B cell (primary cell): ENCODE measurements around the gene NSUN7. TPM values are rescaled to one million over a fixed set of nuclear protein-coding genes. Genes with fewer than 3 reads are reported as not detected.

Source experiments
- ATAC-seq: fragments of 200-7000 bp; cut with Tn5 transposase; one replicate; pipeline ENCODE4 v1.10.0; 2021; ENCODE audit warnings: low read depth, mild to moderate bottlenecking, moderate number of reproducible peaks, moderate library complexity
- CTCF ChIA-PET: fragments of 350-600 bp; sonication (Branson Sonifier 250); formaldehyde crosslinking; loops from one replicate; lab custom pipeline; 2021; ENCODE audit warnings: antibody characterized with exemption, inconsistent platforms; lab: Charles Lee
- POLR2A ChIA-PET: fragments of 350-600 bp; sonication (Branson Sonifier 250); formaldehyde crosslinking; loops from one replicate; lab custom pipeline; 2021; ENCODE audit warnings: antibody characterized with exemption; lab: Charles Lee
- DNase-seq: peaks from one replicate; pipeline ENCODE4 v3.0.0; 2013
- H2AFZ ChIP-seq: 2 replicates; pipeline ENCODE4 v1.6.1; 2012; ENCODE audit warnings: mild to moderate bottlenecking, low read depth, low read length; ENCODE audit not compliant: insufficient read depth, poor library complexity, severe bottlenecking
- H3K27ac ChIP-seq, 2 donors: 1 replicate in 1 of 2; 2 replicates in 1 of 2; pipeline ENCODE4 v1.5.1; 2012 to 2013; ENCODE audit warnings: low read length in 2 of 2, mild to moderate bottlenecking in 2 of 2, moderate library complexity in 1 of 2
- H3K27me3 ChIP-seq, 4 experiments: fragments of 200-600 bp in 1 of 4; sonication (generic) in 1 of 4; replicated peaks in 1 of 4; 1 replicate in 2 of 4; 2 replicates in 2 of 4; pipeline versions ENCODE4 v1.6.1 to v1.7.0; 2013 to 2016; ENCODE audit warnings: low read length in 3 of 4, mild to moderate bottlenecking in 2 of 4, mixed read lengths in 1 of 4, moderate library complexity in 1 of 4; ENCODE audit not compliant: insufficient read depth in 4 of 4, control insufficient read depth in 3 of 4; ENCODE audit errors: control extremely low read depth in 1 of 4
- H3K36me3 ChIP-seq, 2 experiments: replicated peaks in 1 of 2; 1 replicate in 1 of 2; 2 replicates in 1 of 2; pipeline versions ENCODE4 v1.6.1 to v1.7.1; 2013; ENCODE audit warnings: low read length in 1 of 2; ENCODE audit not compliant: insufficient read depth in 2 of 2, control insufficient read depth in 1 of 2; ENCODE audit errors: control extremely low read depth in 1 of 2, extremely low read depth in 1 of 2
- H3K4me1 ChIP-seq, 2 donors: fragments of 200-600 bp in 1 of 2; sonication (generic) in 1 of 2; 1 replicate in 1 of 2; 2 replicates in 1 of 2; pipeline versions ENCODE4 v1.5.1 to v1.6.1; 2013 to 2017; ENCODE audit warnings: low read length in 2 of 2; ENCODE audit not compliant: control insufficient read depth in 2 of 2, insufficient read depth in 2 of 2
- H3K4me2 ChIP-seq: replicated peaks from 2 replicates; pipeline ENCODE3; 2012; ENCODE audit warnings: mild to moderate bottlenecking, low read depth, low read length; ENCODE audit not compliant: poor library complexity, severe bottlenecking
- H3K4me3 ChIP-seq, 5 experiments: fragments of 200-600 bp in 1 of 5; sonication (generic) in 1 of 5; 1 replicate in 3 of 5; 2 replicates in 2 of 5; pipeline versions ENCODE4 v1.5.1 to v1.7.0; 2011 to 2016; ENCODE audit warnings: low read length in 4 of 5, mild to moderate bottlenecking in 4 of 5, low read depth in 2 of 5, control low read depth in 1 of 5, moderate library complexity in 1 of 5; ENCODE audit not compliant: insufficient read depth in 1 of 5; ENCODE audit errors: control extremely low read depth in 1 of 5, extremely low read depth in 1 of 5
- H3K79me2 ChIP-seq: fragments of 200-600 bp; sonication (generic); one replicate; pipeline ENCODE4 v1.6.0; 2016; ENCODE audit warnings: low read length; ENCODE audit not compliant: control insufficient read depth, insufficient read depth
- H3K9ac ChIP-seq: fragments of 200-600 bp; sonication (generic); 2 replicates; pipeline ENCODE4 v1.6.1; 2017; ENCODE audit warnings: mild to moderate bottlenecking, low read length, moderate library complexity
- H3K9me3 ChIP-seq, 3 donors: one replicate each; pipeline versions ENCODE4 v1.6.1 to v1.7.1; 2013; ENCODE audit warnings: low read length in 2 of 3; ENCODE audit not compliant: control insufficient read depth in 2 of 3, insufficient read depth in 1 of 3; ENCODE audit errors: control extremely low read depth in 1 of 3
- H4K20me1 ChIP-seq: 2 replicates; pipeline ENCODE4 v1.6.0; 2012; ENCODE audit warnings: mild to moderate bottlenecking, low read length; ENCODE audit not compliant: insufficient read depth, control insufficient read depth, poor library complexity, severe bottlenecking
- H3K27ac Mint-ChIP-seq: one replicate; pipeline ENCODE4 v1.8.0; 2021; ENCODE audit warnings: mixed read lengths
- H3K27me3 Mint-ChIP-seq: one replicate; pipeline ENCODE4 v1.8.0; 2021; ENCODE audit warnings: mixed read lengths
- H3K4me1 Mint-ChIP-seq: one replicate; pipeline ENCODE4 v1.8.0; 2021; ENCODE audit warnings: mixed read lengths
- H3K4me3 Mint-ChIP-seq: one replicate; pipeline ENCODE4 v1.8.0; 2021; ENCODE audit warnings: mixed read lengths
- H3K9me3 Mint-ChIP-seq: one replicate; pipeline ENCODE4 v1.8.0; 2022; ENCODE audit warnings: mixed read lengths; ENCODE audit not compliant: insufficient read depth
- EZH2 ChIP-seq: IDR thresholded peaks from 2 replicates; pipeline ENCODE4 v1.6.1; 2012; ENCODE audit warnings: borderline replicate concordance, low read depth, mild to moderate bottlenecking, moderate library complexity, low read length; ENCODE audit not compliant: insufficient read depth, poor library complexity, severe bottlenecking
- WGBS: methylation state at CpG from one replicate; pipeline ENCODE4 v1.1.5; 2013; ENCODE audit warnings: missing lambda C conversion rate; ENCODE audit not compliant: insufficient coverage; 5-methylcytosine and 5-hydroxymethylcytosine counted together
- intact Hi-C: fragments of 100-400 bp; cut with micrococcal nuclease; formaldehyde crosslinking; loops from one replicate; pipeline ENCODE4 v1.10.0; 2022
- polyA plus RNA-seq: library from polyadenylated mRNA; depleted of rRNA; stranded (reverse); fragments of >200 nt; gene quantifications from 2 replicates; pipeline ENCODE4 v1.2.3, GENCODE V29; 2012
- total RNA-seq, 2 donors: library from RNA; stranded (reverse); fragments of 120-200 nt in 1 of 2; gene quantifications; 1 replicate in 1 of 2; 2 replicates in 1 of 2; pipeline versions ENCODE4 v1.2.3 to v1.2.4, GENCODE V29; 2013 to 2022
- TF ChIP-seq, protein P1 (sequence below): fragments of 200-600 bp; IDR thresholded peaks from one replicate; pipeline ENCODE4 v1.8.0; 2022; ENCODE audit warnings: antibody characterized with exemption, mild to moderate bottlenecking

The NSUN7 gene
- total and polyA plus RNA-seq, 2 donors (not counting 1 experiment from before 2014, with no cell fraction given) = 0.75 to 29.8 TPM

DNA sequence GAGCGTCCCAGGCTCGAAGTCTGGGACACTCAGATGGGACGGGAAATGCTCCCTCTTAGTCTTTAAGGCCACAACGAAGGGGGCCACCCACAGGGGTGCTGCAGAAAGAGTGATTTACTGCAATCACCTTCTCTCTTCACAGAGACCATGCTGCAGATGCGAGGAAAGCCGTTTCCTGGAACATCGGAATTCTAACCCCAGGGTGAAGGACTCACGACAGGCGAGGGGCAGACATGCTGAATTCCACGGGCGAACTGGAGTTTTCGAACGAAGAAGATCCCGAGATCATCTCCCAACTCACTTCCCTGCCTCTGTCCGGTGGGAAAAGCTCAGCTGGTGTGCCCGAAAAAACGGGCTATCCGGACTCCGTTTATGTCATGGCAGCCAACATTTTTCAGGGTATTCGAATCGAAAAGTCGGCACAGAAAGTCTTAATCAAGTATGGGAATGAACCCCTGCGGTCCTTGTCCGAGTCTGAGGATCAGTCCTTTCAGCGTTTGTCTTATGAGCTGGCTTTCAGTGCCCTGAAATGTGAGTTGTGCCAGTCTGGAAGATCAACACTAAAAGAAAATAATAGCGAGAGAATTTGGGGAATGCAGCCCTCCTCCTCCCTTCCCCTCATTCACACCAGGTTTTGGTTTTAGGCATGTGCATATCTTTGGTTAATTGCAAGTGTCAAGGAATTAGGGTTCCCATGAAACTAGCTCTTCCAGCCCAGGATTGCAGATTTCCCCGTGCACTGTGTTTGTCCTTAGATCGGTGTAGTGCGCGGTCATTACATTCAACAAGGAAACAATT, 905 bp downstream of the NSUN7 start:
- Mint-ChIP-seq H3K27me3 (peaks cover 24% of the 10 kb centered on the region), H3K4me1 (peaks cover 12% of the 10 kb centered on the region), H3K9me3 (peaks cover 3% of the 10 kb centered on the region), H3K4me3 (peak overlapping the region; percentile 83), H3K27ac (peak overlapping the region; percentile 76)
- ATAC-seq (no peak), DNase-seq (no peak)
- Histone ChIP-seq H3K36me3 (no peaks in the 10 kb centered on the region), H3K27ac (no peak overlapping the region), H3K4me1 (peaks cover 6 to 18% of the 10 kb centered on the region in 2 donors), H3K9ac (peak overlapping the region; percentile 70), H3K4me2 (peak overlapping the region; percentile 97), H4K20me1 (no peaks in the 10 kb centered on the region), H3K4me3 (peak overlapping the region; percentile 49 to 74 (median 61)), H3K27me3 (peaks cover 0 to 24% (median 10%) of the 10 kb centered on the region in 4 experiments), H2AFZ (peak overlapping the region; percentile 82), H3K79me2 (no peaks in the 10 kb centered on the region), H3K9me3 (peaks cover 0 to 5% (median 0%) of the 10 kb centered on the region in 3 donors)
- ChIA-PET CTCF (interaction anchor here (0.9 to 2.1 kb wide), 4 partner anchors 15 to 148 kb away, joined by 3 to 8 read pairs (median 4); no protein-coding TSS in a partner anchor), POLR2A (interaction anchor here (0.6 to 1.1 kb wide), 3 partner anchors 90 to 215 kb away, joined by 3 to 4 read pairs (median 4); no protein-coding TSS in a partner anchor)
- intact Hi-C loops = loop anchor here (5.0 kb wide), 1 partner anchor 92 kb away; no protein-coding TSS in a partner anchor
- no peak for TF ChIP-seq EZH2
- TF ChIP-seq, protein P1, sequence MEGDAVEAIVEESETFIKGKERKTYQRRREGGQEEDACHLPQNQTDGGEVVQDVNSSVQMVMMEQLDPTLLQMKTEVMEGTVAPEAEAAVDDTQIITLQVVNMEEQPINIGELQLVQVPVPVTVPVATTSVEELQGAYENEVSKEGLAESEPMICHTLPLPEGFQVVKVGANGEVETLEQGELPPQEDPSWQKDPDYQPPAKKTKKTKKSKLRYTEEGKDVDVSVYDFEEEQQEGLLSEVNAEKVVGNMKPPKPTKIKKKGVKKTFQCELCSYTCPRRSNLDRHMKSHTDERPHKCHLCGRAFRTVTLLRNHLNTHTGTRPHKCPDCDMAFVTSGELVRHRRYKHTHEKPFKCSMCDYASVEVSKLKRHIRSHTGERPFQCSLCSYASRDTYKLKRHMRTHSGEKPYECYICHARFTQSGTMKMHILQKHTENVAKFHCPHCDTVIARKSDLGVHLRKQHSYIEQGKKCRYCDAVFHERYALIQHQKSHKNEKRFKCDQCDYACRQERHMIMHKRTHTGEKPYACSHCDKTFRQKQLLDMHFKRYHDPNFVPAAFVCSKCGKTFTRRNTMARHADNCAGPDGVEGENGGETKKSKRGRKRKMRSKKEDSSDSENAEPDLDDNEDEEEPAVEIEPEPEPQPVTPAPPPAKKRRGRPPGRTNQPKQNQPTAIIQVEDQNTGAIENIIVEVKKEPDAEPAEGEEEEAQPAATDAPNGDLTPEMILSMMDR = no peak
- 20% methylated on average over 25 of the region's 30 CpGs for WGBS

DNA sequence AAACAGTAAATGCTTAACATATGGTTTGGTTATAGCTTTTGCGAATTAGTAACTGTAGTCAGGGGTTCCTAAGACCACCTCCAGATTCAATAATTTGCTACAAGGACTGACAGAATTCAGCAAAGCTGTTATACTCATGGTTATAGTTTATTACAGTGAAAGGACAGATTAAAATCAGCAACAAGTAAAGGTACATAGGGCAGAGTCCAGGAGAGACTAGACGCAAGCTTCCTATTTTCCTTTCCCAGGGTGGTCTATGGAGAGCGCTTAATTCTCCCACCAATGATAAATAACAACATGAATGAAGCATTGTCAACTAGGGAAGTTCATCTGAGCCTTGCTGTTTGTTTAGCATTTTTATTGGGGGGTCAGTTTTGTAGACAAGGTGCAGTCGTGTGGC, 5.9 kb downstream of the NSUN7 start:
- no peak overlapping the region for H3K27ac ChIP-seq
- ChIA-PET POLR2A (no interaction called here), CTCF (interaction anchor here (1.6 kb wide), 1 partner anchor 86 kb away, joined by 5 read pairs; no protein-coding TSS in a partner anchor)
- Mint-ChIP-seq H3K4me1 (peaks cover 7% of the 10 kb centered on the region), H3K9me3 (peaks cover 3% of the 10 kb centered on the region), H3K27ac (no peak overlapping the region), H3K27me3 (peaks cover 17% of the 10 kb centered on the region), H3K4me3 (no peak overlapping the region)
- H3K27me3 ChIP-seq = peaks cover 0 to 8% (median 2%) of the 10 kb centered on the region in 4 experiments
- H3K9ac ChIP-seq = no peak overlapping the region
- H3K4me3 ChIP-seq = no peak overlapping the region
- H2AFZ ChIP-seq = no peak overlapping the region
- DNase-seq (no peak), ATAC-seq (no peak)
- peaks cover 2 to 3% of the 10 kb centered on the region in 2 donors for H3K4me1 ChIP-seq
- H3K79me2 ChIP-seq = no peaks in the 10 kb centered on the region
- WGBS = 100% methylated on average over 1 of the region's 4 CpGs
- no peaks in the 10 kb centered on the region for H4K20me1 ChIP-seq
- TF ChIP-seq, protein P1 = no peak
- TF ChIP-seq EZH2 = no peak
- no peaks in the 10 kb centered on the region for H3K36me3 ChIP-seq
- peaks cover 0 to 5% (median 0%) of the 10 kb centered on the region in 3 donors for H3K9me3 ChIP-seq
- H3K4me2 ChIP-seq = no peak overlapping the region
- intact Hi-C loops = no loop called here
